K562 (cell line): ENCODE data around the gene IDH3G. TPM values are rescaled to one million over a fixed set of nuclear protein-coding genes. Genes with fewer than 3 reads are reported as not detected.

Source experiments
- ATF3 ChIP-seq, 2 experiments: fragments of 450-650 bp in 1 of 2; sonication (generic) in 1 of 2; formaldehyde crosslinking in 1 of 2; IDR thresholded peaks in 1 of 2; conservative IDR thresholded peaks in 1 of 2; 2 replicates each; pipeline versions ENCODE4 v1.6.1 to v1.8.1; 2016 to 2023; ENCODE audit warnings: mild to moderate bottlenecking in 2 of 2, moderate library complexity in 2 of 2, inconsistent platforms in 1 of 2, missing genetic modification reagents in 1 of 2
- CBX3 ChIP-seq, 2 experiments: IDR thresholded peaks; 1 replicate in 1 of 2; 2 replicates in 1 of 2; pipeline ENCODE4 v1.6.1; 2012; ENCODE audit warnings: inconsistent platforms in 2 of 2, low read length in 2 of 2, borderline replicate concordance in 1 of 2, control low read depth in 1 of 2
- EGR1 ChIP-seq: fragments of 450-650 bp; conservative IDR thresholded peaks from 2 replicates; pipeline ENCODE4 v1.6.1; 2017; ENCODE audit warnings: mild to moderate bottlenecking
- HNRNPUL1 ChIP-seq: fragments of 200-400 bp; formaldehyde crosslinking; IDR thresholded peaks from 2 replicates; pipeline ENCODE4 v1.6.1; 2017; ENCODE audit warnings: low read length
- STAT5A ChIP-seq: IDR thresholded peaks from 2 replicates; pipeline ENCODE4 v1.6.1; 2012; ENCODE audit warnings: low read length, inconsistent platforms, borderline replicate concordance
- polyA plus RNA-seq, 8 experiments: library from polyadenylated mRNA; depleted of rRNA in 4 of 8; stranded (reverse) in 5 of 8; unstranded in 3 of 8; fragments of >200 nt; fragmentation: Nextera tagmentation in 2 of 8; fragmentation: Illumina TruSeq in 1 of 8; extraction: Ambion mirVana in 2 of 8; extraction: Trizol in 1 of 8; gene quantifications; 2 replicates each; pipeline versions ENCODE4 v1.2.1 to v1.2.3, GENCODE V29; 2011 to 2014; ENCODE audit warnings: inconsistent platforms in 1 of 8, missing spikeins in 1 of 8
- total RNA-seq, 7 experiments: library from RNA; depleted of rRNA in 6 of 7; stranded (reverse); fragments of >200 nt in 6 of 7; fragmentation: Illumina TruSeq in 2 of 7; extraction: Trizol in 2 of 7; gene quantifications; 2 replicates each; pipeline versions ENCODE4 v1.2.1 to v1.2.3, GENCODE V29; 2011 to 2021; ENCODE audit warnings: low replicate concordance in 1 of 7
- TF ChIP-seq, protein P1 (sequence below): fragments of 250-450 bp; sonication (Bioruptor Pico); IDR thresholded peaks from 2 replicates; pipeline ENCODE4 v1.4.0; 2020; ENCODE audit warnings: borderline replicate concordance
- TF ChIP-seq, protein P2 (sequence below), 2 experiments: fragments of 450-650 bp; IDR thresholded peaks; 2 replicates each; pipeline ENCODE4 v1.6.1; 2016; ENCODE audit warnings: mild to moderate bottlenecking in 2 of 2, borderline replicate concordance in 1 of 2, low read depth in 1 of 2, moderate library complexity in 1 of 2

IDH3G gene
- total and polyA plus RNA-seq, 9 of the 15 experiments (the other 6 are each of a cell fraction or from before 2014, with no cell fraction given) = 24.3 to 72.5 (median 37.9) TPM

DNA sequence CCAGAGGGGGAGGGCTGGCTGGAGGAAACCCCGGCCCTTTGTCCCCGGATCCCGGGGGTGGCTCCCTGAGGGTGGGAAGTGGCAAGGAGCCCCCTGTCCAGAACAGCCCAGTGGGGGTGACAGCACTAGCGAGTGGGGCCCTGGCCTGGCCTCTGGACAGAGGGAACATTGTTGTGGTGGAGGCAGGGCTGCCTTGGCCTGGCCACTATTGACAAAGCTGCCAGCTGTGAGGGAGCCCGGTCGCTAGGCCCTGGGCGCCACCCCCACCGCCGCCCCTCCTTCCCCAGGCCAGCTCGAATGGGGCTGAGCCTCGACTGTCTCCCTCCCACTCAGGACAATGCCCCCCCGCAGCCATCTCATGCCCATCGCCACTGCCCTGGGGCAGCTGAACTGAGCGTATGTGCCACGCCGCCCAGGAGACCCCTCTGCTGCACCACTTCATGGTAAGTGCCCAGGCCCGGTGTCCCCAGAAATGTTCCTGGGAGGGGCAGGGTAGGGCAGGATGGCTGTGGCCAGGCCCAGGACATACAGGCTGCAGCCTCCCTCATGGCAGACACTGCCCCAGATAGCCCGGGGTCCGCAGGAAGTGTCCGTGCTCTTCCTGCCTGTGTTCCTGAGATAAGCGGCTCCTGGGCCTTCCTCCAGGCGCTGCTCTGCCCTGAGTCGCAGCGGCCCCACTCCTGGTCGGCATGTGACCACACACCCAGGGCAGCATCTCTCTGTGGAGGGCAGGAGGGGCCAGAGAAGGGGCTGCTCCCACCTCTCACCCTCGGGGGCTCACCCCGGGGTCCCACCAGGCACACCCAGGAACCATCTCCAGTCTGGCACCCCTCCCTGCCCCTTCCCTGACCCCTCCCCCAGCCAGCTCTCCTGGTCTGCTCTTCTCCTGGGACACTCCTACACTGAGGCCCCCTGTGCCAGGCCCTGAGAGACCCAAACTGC is 28.8 kb downstream of the IDH3G start (continued):
- TF ChIP-seq, protein P1, sequence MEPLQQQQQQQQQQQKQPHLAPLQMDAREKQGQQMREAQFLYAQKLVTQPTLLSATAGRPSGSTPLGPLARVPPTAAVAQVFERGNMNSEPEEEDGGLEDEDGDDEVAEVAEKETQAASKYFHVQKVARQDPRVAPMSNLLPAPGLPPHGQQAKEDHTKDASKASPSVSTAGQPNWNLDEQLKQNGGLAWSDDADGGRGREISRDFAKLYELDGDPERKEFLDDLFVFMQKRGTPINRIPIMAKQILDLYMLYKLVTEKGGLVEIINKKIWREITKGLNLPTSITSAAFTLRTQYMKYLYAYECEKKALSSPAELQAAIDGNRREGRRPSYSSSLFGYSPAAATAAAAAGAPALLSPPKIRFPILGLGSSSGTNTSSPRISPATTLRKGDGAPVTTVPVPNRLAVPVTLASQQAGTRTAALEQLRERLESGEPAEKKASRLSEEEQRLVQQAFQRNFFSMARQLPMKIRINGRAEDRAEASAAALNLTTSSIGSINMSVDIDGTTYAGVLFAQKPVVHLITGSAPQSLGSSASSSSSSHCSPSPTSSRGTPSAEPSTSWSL (CRISPR knock-in tag) = no peak
- TF ChIP-seq EGR1 = no peak; the same call in 1 of the 2 replicates
- TF ChIP-seq CBX3 (IDR thresholded peaks at IDR 0.05; ENCODE audit: borderline replicate concordance in 1 of 2, low read length in 2 of 2) = peak in 1 of 2 experiments; percentile 63; a peak in 1 of 3 replicates
- peak; percentile 71; the same call in 1 of the 2 replicates for TF ChIP-seq STAT5A
- TF ChIP-seq, protein P2, sequence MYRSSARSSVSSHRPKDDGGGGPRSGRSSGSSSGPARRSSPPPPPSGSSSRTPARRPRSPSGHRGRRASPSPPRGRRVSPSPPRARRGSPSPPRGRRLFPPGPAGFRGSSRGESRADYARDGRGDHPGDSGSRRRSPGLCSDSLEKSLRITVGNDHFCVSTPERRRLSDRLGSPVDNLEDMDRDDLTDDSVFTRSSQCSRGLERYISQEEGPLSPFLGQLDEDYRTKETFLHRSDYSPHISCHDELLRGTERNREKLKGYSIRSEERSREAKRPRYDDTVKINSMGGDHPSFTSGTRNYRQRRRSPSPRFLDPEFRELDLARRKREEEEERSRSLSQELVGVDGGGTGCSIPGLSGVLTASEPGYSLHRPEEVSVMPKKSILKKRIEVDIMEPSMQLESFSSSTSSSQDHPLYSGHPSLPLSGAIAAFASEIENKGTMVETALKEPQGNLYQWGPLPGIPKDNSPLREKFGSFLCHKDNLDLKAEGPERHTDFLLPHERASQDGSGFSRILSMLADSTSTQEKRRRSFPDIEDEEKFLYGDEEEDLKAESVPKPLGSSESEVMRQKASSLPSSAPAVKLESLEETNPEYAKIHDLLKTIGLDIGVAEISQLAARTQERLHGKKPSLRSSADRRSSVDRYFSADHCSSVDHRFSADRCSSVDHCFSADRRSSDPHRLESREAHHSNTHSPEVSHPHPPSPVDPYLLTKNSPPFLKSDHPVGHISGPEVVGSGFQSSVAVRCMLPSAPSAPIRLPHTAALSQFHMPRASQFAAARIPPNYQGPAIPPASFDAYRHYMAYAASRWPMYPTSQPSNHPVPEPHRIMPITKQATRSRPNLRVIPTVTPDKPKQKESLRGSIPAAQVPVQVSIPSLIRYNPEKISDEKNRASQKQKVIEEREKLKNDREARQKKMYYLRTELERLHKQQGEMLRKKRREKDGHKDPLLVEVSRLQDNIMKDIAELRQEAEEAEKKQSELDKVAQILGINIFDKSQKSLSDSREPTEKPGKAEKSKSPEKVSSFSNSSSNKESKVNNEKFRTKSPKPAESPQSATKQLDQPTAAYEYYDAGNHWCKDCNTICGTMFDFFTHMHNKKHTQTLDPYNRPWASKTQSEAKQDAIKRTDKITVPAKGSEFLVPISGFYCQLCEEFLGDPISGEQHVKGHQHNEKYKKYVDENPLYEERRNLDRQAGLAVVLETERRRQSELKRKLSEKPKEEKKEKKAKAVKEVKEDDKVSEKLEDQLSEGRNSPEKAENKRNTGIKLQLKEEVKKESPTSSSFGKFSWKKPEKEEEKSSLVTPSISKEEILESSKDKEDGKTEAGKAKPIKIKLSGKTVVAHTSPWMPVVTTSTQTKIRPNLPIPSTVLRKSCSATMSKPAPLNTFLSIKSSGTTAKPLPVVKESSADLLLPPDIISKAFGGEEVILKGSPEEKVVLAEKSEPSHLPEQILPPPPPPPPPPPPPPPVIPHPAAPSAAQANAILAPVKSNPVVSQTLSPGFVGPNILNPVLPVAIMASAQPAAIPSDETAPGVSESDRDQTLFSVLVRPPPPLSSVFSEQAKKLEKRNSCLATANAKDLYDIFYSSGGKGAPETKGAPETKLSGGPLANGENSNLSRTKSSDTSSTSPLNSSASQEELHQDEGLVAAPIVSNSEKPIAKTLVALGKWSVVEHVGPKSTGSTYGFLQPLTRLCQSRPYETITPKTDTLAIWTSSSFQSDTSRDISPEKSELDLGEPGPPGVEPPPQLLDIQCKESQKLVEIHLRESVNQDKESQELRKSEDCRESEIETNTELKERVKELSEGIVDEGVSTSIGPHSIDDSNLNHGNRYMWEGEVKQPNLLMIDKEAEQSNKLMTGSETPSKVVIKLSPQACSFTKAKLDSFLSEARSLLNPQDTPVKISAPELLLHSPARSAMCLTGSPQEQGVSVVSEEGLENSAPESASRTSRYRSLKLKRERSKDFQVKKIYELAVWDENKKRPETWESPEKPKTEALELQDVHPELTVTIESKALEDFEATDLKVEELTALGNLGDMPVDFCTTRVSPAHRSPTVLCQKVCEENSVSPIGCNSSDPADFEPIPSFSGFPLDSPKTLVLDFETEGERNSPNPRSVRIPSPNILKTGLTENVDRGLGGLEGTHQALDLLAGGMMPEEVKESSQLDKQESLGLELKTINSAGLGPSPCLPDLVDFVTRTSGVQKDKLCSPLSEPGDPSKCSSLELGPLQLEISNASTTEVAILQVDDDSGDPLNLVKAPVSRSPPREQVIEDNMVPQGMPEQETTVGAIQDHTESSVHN (IDR thresholded peaks at IDR 0.05; ENCODE audit: borderline replicate concordance in 1 of 2, low read depth in 1 of 2) = no peak
- TF ChIP-seq ATF3 (IDR thresholded peaks at IDR 0.05) = no peak
- TF ChIP-seq ATF3 (CRISPR knock-in tag; conservative IDR thresholded peaks at IDR 0.05) = no peak
- TF ChIP-seq HNRNPUL1 = no peak
